ENCODE data around the gene IGSF23. TPM values are rescaled to one million over a fixed set of nuclear protein-coding genes. Genes with fewer than 3 reads are reported as not detected.
"Not testable (repeated sequence)": the region's sequence is repeated elsewhere in the genome, so short reads cannot be mapped to it uniquely, and the experiment has no call there.

The IGSF23 gene
- total and polyA plus RNA-seq, 5 donors, result not detected

DNA sequence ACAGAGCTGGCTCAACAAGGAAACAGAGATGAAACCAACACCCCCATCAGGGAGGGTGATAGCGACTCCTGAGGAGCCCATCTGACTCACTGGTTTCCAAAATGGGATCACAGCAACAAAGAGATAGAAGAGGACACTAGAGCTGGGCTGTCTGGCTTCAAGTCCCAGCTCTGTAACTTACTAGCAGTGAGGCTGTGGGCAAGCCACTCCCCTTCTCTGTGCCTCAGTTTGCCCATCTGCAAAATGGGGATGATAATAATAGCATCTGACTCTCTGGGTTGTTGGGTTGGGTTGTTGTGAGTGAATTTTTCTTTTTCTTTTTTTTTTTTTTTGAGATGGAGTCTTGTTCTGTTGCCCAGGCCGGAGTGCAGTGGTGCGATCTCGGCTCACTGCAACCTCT is 14.3 kb downstream of the IGSF23 start:
- Histone ChIP-seq H3K4me1 (ENCODE audit: control insufficient read depth, insufficient read depth, low read length) (no peaks in the 10 kb centered on the region), H3K4me3 (ENCODE audit: low read length) (no peak overlapping the region), H3K27me3 (ENCODE audit: control insufficient read depth, insufficient read depth) (no peaks in the 10 kb centered on the region), H3K27ac (ENCODE audit: low read length) (no peak overlapping the region), H3K9me3 (ENCODE audit: control insufficient read depth, low read length) (no peaks in the 10 kb centered on the region)
- intact Hi-C loops (cut with DNase I), result no loop called here
- 92% methylated on average over 4 of the region's 4 CpGs for WGBS
- ATAC-seq (no peak), DNase-seq (no peak)

DNA sequence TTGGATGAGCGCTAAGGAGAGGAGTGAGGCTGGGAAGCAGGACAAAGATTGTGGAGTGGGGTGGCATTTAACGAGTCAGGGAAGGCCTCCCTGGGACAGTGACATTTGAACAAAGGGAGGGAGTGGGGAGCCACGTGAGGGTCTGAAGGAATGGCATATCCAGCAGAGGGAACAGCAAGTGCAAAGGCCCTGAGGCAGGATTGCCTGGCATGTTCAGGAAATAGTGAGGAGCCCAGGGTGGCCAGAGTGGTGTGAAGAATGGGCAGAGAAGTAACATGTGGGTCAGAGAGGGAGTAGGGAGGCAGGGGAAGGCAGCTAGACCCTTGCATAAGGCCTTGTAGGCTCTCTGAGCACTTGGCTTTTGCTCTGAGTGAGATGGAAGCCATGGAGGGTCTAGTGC is 15.4 kb downstream of the IGSF23 start:
- ATAC-seq (no peak), DNase-seq (no peak)
- H3K9me3 ChIP-seq (ENCODE audit: control insufficient read depth, low read length), result no peaks in the 10 kb centered on the region
- H3K27me3 ChIP-seq (ENCODE audit: control insufficient read depth, insufficient read depth), result no peaks in the 10 kb centered on the region
- H3K4me3 ChIP-seq (ENCODE audit: low read length), result no peak overlapping the region
- H3K27ac ChIP-seq (ENCODE audit: low read length), result no peak overlapping the region
- intact Hi-C loops (cut with DNase I), result no loop called here
- WGBS, result 94% methylated on average over 3 of the region's 3 CpGs
- no peaks in the 10 kb centered on the region for H3K4me1 ChIP-seq (ENCODE audit: control insufficient read depth, insufficient read depth, low read length)

DNA sequence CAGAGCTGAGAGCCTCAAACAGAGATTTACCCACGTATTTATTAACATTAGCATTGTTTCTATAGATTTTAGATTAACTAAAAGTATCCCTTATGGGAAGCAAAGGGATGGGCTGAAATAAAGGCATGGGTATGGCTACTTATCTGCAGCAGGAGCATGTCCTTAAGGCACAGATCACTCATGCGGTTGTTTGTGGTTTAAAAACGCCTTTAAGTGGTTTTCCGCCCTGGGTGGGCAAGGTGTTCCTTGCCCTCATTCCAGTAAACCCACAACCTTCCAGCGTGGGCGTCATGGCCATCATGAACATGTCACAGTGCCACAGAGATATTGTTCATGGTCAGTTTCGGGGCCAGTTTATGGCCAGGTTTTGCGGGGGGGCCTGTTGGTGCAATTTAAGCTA is 18.2 kb downstream of the IGSF23 start:
- DNase-seq; H3K27me3 ChIP-seq (ENCODE audit: control insufficient read depth, insufficient read depth); H3K27ac ChIP-seq (ENCODE audit: low read length); H3K4me3 ChIP-seq (ENCODE audit: low read length); ATAC-seq; H3K4me1 ChIP-seq (ENCODE audit: control insufficient read depth, insufficient read depth, low read length); H3K9me3 ChIP-seq (ENCODE audit: control insufficient read depth, low read length); intact Hi-C loops (cut with DNase I): not testable (repeated sequence)
- 91% methylated on average over 8 of the region's 8 CpGs for WGBS

DNA sequence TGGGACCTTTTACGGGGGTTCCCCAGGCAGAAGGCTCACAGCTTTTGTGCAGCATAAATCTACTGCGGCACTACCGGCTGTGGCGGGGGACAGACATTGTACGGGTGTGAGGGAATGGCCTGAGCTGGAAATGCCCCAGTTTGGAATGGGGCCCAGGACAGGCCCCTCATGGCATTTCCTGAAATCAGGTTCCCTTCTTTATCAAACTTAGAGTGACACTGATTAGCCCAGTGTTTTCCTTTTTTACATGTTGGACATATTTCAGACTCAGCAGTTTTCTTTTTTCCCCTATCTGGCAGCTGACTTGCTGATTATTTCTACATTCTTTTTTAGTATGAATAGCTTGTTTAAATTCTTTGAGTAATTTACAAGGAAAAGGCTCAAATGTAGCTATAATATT is 20.7 kb downstream of the IGSF23 start:
- H3K4me1 ChIP-seq (ENCODE audit: control insufficient read depth, insufficient read depth, low read length); H3K27me3 ChIP-seq (ENCODE audit: control insufficient read depth, insufficient read depth); ATAC-seq; intact Hi-C loops (cut with DNase I); H3K27ac ChIP-seq (ENCODE audit: low read length); H3K9me3 ChIP-seq (ENCODE audit: control insufficient read depth, low read length): not testable (repeated sequence)
- peak overlapping the region; percentile 4 for H3K4me3 ChIP-seq (ENCODE audit: low read length)
- peak in 2 of 3 donors; percentile 67 to 72 for DNase-seq
- WGBS, result 4% methylated on average over 5 of the region's 5 CpGs

DNA sequence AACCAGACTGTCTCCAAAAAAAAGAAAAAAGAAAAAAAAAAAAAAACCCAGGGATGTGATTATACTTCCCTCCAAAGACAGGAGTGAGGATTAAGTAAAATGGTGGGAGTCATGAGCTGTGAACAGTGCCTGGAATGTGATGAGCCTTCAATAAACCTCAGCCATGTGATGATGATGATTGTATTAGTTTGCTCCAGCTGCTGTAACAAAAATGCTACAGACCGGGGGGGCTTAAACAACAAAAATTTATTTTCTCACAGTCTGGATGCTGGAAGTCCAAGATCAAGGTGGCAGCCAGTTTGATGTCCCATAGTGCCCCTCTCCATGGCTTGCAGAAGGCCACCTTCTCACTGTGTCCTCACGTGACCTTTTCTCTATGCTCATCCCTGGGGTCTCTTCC is 21.4 kb downstream of the IGSF23 start:
- Histone ChIP-seq H3K27ac (ENCODE audit: low read length) (no peak overlapping the region), H3K4me3 (ENCODE audit: low read length) (no peak overlapping the region), H3K27me3 (ENCODE audit: control insufficient read depth, insufficient read depth) (no peaks in the 10 kb centered on the region), H3K9me3 (ENCODE audit: control insufficient read depth, low read length) (no peaks in the 10 kb centered on the region), H3K4me1 (ENCODE audit: control insufficient read depth, insufficient read depth, low read length) (no peaks in the 10 kb centered on the region)
- 95% methylated on average over 2 of the region's 2 CpGs for WGBS
- intact Hi-C loops (cut with DNase I), result no loop called here
- DNase-seq (no peak), ATAC-seq (peak in 1 of 2 donors; percentile 20)

DNA sequence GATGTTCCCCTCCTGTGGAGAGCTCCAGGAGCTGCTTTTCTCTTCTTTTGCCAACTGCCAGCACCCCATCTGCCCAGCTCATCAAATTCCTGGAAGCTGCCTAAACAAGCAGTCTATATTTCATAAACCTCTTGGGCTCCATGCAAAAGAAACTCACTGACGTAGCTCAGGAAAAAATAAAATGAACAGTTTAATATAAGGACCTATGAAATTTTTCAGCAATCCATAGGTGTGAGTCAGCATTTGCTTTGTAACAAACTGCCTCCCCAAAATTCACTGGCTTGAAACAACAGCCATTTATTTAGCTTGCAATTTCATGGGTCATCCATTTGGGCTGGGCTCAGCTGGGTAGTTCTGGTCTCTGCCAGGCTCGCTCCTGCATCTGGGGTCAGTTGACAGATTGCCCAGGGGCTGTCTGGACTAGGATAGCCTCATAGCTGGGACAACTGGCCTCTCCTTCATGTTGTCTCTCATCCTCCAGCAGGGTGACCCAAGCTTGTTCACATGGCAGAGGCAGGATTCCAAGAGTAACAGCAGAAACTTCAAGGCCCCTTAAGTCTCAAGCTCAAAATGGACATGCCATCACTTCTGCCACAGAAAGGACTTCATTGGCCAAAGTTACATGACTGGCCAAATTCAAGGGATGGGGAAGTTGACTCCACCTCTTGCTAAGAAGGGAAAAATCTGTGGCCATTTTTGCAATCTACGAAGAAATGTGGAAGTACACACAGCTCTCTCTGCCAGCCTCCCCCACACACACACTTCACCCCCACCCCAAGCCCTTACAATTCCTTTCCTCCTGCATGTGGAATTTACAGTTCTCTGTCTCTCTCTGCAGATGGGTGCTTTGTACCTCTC is 22.4 kb downstream of the IGSF23 start:
- Histone ChIP-seq H3K9me3 (ENCODE audit: control insufficient read depth, low read length) (no peaks in the 10 kb centered on the region), H3K27me3 (ENCODE audit: control insufficient read depth, insufficient read depth) (no peaks in the 10 kb centered on the region), H3K4me1 (ENCODE audit: control insufficient read depth, insufficient read depth, low read length) (no peaks in the 10 kb centered on the region), H3K4me3 (ENCODE audit: low read length) (no peak overlapping the region), H3K27ac (ENCODE audit: low read length) (no peak overlapping the region)
- intact Hi-C loops (cut with DNase I), result no loop called here
- DNase-seq (no peak), ATAC-seq (peak; percentile 40 to 57)
- WGBS, result 76% methylated on average over 3 of the region's 3 CpGs

DNA sequence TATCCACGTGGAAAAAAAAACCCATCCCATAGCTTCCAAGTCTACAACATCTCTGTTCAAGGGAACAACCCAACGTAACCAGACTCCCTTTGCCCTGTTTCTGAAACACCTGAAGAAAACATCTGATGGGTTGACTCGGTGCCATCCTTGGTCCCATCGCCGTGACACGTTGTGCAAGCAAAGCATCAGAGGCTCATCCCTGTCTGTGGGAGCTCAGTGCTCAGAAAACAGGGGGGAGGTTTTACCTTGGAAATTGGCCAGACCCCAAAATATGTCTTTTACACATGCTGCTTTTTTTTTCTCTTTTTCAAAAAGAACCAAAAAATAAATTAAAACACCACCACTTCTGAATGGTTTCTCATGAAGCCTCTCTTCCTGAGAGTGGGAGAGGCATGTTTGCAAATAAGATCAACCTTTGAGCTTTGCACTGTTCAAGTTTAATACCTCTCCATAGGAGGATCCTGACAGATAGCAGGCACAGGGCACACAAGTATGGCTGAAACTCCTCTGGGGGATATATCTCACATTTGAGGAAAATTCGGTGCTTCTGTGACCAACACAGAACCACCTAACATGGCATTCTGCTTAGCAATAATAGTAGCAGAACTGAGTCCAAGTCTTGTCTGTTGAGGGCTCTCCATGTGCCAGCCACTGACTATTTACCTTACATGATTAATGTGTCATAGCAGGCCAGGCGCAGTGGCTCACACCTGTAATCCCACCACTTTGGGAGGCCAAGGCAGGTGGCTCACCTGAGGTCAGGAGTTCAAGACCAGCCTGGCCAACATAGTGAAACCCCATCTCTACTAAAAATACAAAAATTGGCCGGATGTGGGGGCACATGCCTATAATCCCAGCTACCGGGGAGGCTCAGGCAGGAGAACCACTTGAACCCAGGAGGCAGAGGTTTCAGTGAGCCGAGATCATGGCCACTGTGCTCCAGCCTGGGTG is 23.4 kb downstream of the IGSF23 start:
- H3K4me3 ChIP-seq (ENCODE audit: low read length), result no peak overlapping the region
- H3K27me3 ChIP-seq (ENCODE audit: control insufficient read depth, insufficient read depth), result no peaks in the 10 kb centered on the region
- H3K9me3 ChIP-seq (ENCODE audit: control insufficient read depth, low read length), result no peaks in the 10 kb centered on the region
- H3K4me1 ChIP-seq (ENCODE audit: control insufficient read depth, insufficient read depth, low read length), result no peaks in the 10 kb centered on the region
- H3K27ac ChIP-seq (ENCODE audit: low read length), result no peak overlapping the region
- ATAC-seq (no peak), DNase-seq (no peak)
- 77% methylated on average over 11 of the region's 11 CpGs for WGBS
- intact Hi-C loops (cut with DNase I), result no loop called here

DNA sequence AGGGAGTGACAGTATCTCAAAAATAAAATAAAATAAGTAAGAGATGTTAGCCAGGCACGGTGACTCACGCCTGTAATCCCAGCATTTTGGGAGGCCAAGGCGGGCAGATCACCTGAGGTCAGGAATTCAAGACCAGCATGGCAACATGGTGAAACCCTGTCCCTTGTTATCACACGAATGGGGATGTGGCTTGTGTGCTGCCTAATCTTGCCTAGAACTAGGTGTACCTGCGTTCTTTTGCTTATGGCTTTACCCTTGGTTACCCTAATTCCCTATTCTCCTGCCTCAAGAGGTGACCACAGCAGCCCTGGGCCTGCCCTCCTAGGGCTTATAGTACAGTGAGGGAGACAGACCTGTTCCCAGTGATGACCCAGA is 24.0 kb downstream of the IGSF23 start:
- WGBS, result 94% methylated on average over 5 of the region's 5 CpGs
- no peaks in the 10 kb centered on the region for H3K4me1 ChIP-seq (ENCODE audit: control insufficient read depth, insufficient read depth, low read length)
- H3K9me3 ChIP-seq (ENCODE audit: control insufficient read depth, low read length), result no peaks in the 10 kb centered on the region
- no peaks in the 10 kb centered on the region for H3K27me3 ChIP-seq (ENCODE audit: control insufficient read depth, insufficient read depth)
- DNase-seq (no peak), ATAC-seq (no peak)
- intact Hi-C loops (cut with DNase I), result no loop called here
- no peak overlapping the region for H3K27ac ChIP-seq (ENCODE audit: low read length)
- no peak overlapping the region for H3K4me3 ChIP-seq (ENCODE audit: low read length)

DNA sequence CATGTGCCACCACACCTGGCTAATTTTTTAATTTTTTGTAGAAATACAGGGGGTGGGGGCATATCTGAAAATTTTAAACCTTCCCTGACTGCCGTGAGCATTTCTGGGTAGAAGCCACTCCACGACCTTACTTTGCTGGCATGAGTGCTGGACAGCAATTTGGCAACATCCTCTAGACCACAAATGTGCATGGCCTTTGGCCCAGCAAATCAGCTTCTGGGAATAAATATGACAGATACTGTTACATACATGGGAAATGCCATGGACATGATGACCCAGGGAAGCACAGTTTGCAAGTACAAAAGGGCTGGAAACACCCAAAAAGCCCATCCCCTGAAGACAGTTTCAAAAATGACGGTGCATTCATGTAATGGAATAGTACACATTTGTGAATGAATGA is 27.2 kb downstream of the IGSF23 start:
- Histone ChIP-seq H3K4me1 (ENCODE audit: control insufficient read depth, insufficient read depth, low read length) (no peaks in the 10 kb centered on the region), H3K27ac (ENCODE audit: low read length) (no peak overlapping the region), H3K4me3 (ENCODE audit: low read length) (no peak overlapping the region), H3K9me3 (ENCODE audit: control insufficient read depth, low read length) (no peaks in the 10 kb centered on the region), H3K27me3 (ENCODE audit: control insufficient read depth, insufficient read depth) (no peaks in the 10 kb centered on the region)
- ATAC-seq (no peak), DNase-seq (no peak)
- intact Hi-C loops (cut with DNase I), result no loop called here
- WGBS, result 74% methylated on average over 3 of the region's 3 CpGs

DNA sequence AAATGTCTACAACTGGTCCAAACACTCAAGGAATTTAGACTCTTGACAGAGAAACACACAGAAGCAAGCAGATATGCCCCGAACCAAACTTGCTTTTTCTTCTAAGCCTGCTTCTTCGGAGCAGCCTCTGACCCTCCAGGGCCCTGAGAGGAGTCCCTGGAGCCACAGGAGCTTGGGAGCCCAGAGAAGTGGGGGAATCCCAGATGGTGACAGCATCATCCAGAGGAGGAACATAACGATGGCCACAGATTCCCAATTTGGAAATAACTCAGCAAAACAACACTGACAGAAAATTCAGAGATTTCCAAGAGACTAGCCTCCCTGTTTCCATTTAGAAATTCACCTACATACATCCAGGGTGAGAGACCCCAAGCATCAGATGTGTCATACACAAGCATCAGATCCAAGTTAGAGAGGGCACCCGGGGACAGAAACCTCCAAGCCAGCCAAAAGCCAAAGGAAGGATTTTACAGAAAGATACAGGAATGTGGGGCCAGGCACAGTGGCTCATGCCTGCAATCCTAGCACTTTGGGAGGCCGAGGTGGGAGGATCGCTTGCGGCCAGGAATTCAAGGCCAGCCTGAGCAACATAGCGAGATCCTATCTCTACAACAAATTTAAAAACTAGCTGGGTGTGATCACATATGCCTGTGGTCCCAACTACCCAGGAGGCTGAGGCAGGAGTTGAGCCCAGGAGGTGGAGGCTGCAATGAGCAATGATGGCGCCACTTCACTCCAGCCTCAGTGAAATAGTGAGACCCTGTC is 28.3 kb downstream of the IGSF23 start:
- Histone ChIP-seq H3K4me3 (ENCODE audit: low read length) (no peak overlapping the region), H3K9me3 (ENCODE audit: control insufficient read depth, low read length) (no peaks in the 10 kb centered on the region), H3K27me3 (ENCODE audit: control insufficient read depth, insufficient read depth) (no peaks in the 10 kb centered on the region), H3K27ac (ENCODE audit: low read length) (no peak overlapping the region), H3K4me1 (ENCODE audit: control insufficient read depth, insufficient read depth, low read length) (peaks cover 2% of the 10 kb centered on the region)
- WGBS, result 87% methylated on average over 9 of the region's 9 CpGs
- intact Hi-C loops (cut with DNase I), result no loop called here
- ATAC-seq, result no peak
- no peak for DNase-seq

DNA sequence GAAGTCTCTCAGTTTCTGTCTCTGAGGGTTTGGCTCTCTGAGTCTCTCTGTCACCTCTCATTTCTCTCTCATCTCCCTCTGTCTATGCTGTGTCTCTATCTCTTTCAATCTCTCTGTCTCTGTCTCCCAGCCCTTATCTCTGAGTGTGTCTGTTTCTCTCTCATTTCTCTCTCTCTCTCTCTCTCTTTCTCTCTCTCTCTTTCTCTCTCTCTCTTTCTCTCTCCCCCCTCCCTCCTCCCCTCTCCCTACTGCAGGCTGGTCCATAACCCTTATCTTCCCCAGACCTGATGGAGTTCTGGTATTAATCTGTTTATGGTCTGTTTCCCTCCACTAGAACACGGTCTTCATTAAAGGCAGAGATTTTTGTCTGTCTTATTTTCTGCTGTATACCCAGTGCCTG is 29.0 kb downstream of the IGSF23 start:
- ATAC-seq, result no peak
- H3K27me3 ChIP-seq (ENCODE audit: control insufficient read depth, insufficient read depth), result no peaks in the 10 kb centered on the region
- no peak overlapping the region for H3K27ac ChIP-seq (ENCODE audit: low read length)
- no peak overlapping the region for H3K4me3 ChIP-seq (ENCODE audit: low read length)
- DNase-seq, result no peak
- intact Hi-C loops (cut with DNase I), result no loop called here
- peaks cover 7% of the 10 kb centered on the region for H3K4me1 ChIP-seq (ENCODE audit: control insufficient read depth, insufficient read depth, low read length)
- WGBS, result 59% methylated on average over 1 of the region's 1 CpG
- H3K9me3 ChIP-seq (ENCODE audit: control insufficient read depth, low read length), result no peaks in the 10 kb centered on the region

Data from right cardiac atrium (tissue), 5 donors.